ENCODE measurements around the gene SCAMP1.

Gene SCAMP1

GRCh38 chr5:78486218-78486617 is 125.8 kb downstream of the SCAMP1 start:
- DNase-seq (ENCODE audit: low read depth in 1 of 2, low spot score in 1 of 2), result no peak
- H3K4me3 ChIP-seq (replicated peaks; ENCODE audit: insufficient read depth, low read length), result no peak overlapping the region
- TF ChIP-seq POLR2AphosphoS5 (IDR thresholded peaks at IDR 0.05; ENCODE audit: low read depth), result no peak
- TF ChIP-seq CTCF (IDR thresholded peaks at IDR 0.05; ENCODE audit: insufficient read depth, low read length), result no peak
- TF ChIP-seq GABPA (IDR thresholded peaks at IDR 0.05; ENCODE audit: low read depth), result no peak
- no peaks in the 10 kb centered on the region for H3K27me3 ChIP-seq (ENCODE audit: insufficient read depth, poor library complexity, severe bottlenecking)
- no peak overlapping the region for H3K27ac ChIP-seq (replicated peaks)

GRCh38 chr5:78487846-78488245 is 127.4 kb downstream of the SCAMP1 start:
- DNase-seq (ENCODE audit: low read depth in 1 of 2, low spot score in 1 of 2), result no peak
- no peak overlapping the region for H3K4me3 ChIP-seq (replicated peaks; ENCODE audit: insufficient read depth, low read length)
- H3K27me3 ChIP-seq (ENCODE audit: insufficient read depth, poor library complexity, severe bottlenecking), result no peaks in the 10 kb centered on the region
- no peak for TF ChIP-seq SPI1 (IDR thresholded peaks at IDR 0.05; ENCODE audit: borderline replicate concordance, low read depth)
- TF ChIP-seq REST (IDR thresholded peaks at IDR 0.05; ENCODE audit: insufficient replicate concordance, low read depth), result no peak
- no peak for TF ChIP-seq POLR2AphosphoS5 (IDR thresholded peaks at IDR 0.05; ENCODE audit: low read depth)
- no peak overlapping the region for H3K27ac ChIP-seq (replicated peaks)

DNA sequence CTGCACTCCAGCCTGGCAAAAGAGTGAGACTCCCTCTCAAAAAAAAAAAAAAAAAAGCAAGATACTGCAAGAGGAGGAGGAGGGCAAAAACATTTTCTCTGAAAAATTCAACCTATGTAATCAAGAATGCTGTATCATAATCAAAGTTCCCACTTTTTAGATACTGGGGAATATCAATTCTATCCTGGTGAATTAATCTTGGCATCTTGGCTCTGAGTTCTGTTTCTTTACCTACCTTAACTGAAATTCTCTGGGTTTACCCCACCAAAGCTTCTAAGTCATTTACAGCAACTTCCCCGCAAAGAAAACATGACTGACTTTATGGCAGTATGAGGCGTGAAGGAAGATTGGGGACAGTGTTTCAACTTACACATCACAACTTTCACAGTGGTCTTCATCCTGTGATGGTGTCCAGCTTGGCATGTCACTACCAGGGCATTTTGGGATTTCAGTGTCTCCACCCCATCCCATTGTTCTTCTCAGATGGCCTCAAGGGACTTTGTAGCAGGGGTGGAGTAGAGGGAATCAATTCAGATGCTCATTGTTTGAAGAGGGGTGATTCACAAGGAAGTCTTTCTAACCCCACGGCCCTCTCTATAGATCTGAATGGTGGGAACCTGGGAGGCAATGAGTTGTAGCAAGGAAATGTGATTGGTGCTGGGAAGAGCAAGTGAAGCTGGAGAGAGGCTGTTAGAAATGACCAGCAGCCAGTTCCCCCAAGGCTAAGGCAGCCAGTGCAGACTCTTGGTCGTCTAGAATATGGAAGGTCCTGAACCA is 130.5 kb downstream of the SCAMP1 start:
- DNase-seq (ENCODE audit: low read depth in 1 of 2, low spot score in 1 of 2), result no peak
- no peaks in the 10 kb centered on the region for H3K27me3 ChIP-seq (ENCODE audit: insufficient read depth, poor library complexity, severe bottlenecking)
- H3K4me3 ChIP-seq (replicated peaks; ENCODE audit: insufficient read depth, low read length), result no peak overlapping the region
- H3K27ac ChIP-seq (replicated peaks), result no peak overlapping the region
- no peak for TF ChIP-seq CTCF (IDR thresholded peaks at IDR 0.05; ENCODE audit: insufficient read depth, low read length)
- no peak for TF ChIP-seq GABPA (IDR thresholded peaks at IDR 0.05; ENCODE audit: low read depth)
- TF ChIP-seq SPI1 (IDR thresholded peaks at IDR 0.05; ENCODE audit: borderline replicate concordance, low read depth), result no peak
- no peak for TF ChIP-seq POLR2AphosphoS5 (IDR thresholded peaks at IDR 0.05; ENCODE audit: low read depth)
- no peak for TF ChIP-seq REST (IDR thresholded peaks at IDR 0.05; ENCODE audit: insufficient replicate concordance, low read depth)

GRCh38 chr5:78492224-78492623 is 131.8 kb downstream of the SCAMP1 start:
- no peak overlapping the region for H3K27ac ChIP-seq (replicated peaks)
- H3K27me3 ChIP-seq (ENCODE audit: insufficient read depth, poor library complexity, severe bottlenecking), result no peaks in the 10 kb centered on the region
- no peak overlapping the region for H3K4me3 ChIP-seq (replicated peaks; ENCODE audit: insufficient read depth, low read length)
- TF ChIP-seq SPI1 (IDR thresholded peaks at IDR 0.05; ENCODE audit: borderline replicate concordance, low read depth), result no peak
- no peak for TF ChIP-seq REST (IDR thresholded peaks at IDR 0.05; ENCODE audit: insufficient replicate concordance, low read depth)
- TF ChIP-seq POLR2AphosphoS5 (IDR thresholded peaks at IDR 0.05; ENCODE audit: low read depth), result no peak
- TF ChIP-seq CTCF (IDR thresholded peaks at IDR 0.05; ENCODE audit: insufficient read depth, low read length), result no peak
- no peak for TF ChIP-seq GABPA (IDR thresholded peaks at IDR 0.05; ENCODE audit: low read depth)
- no peak for DNase-seq (ENCODE audit: low read depth in 1 of 2, low spot score in 1 of 2)
